NCI-H226 (cell line): Measurements from ENCODE around the gene INPP5A.
"Not testable (repeated sequence)": the region's sequence is repeated elsewhere in the genome, so short reads cannot be mapped to it uniquely, and the experiment has no call there.

Experiments
- DNase-seq: peaks from one replicate; pipeline ENCODE4 v3.0.0-alpha.2; 2015

INPP5A gene

GRCh38 chr10:132584081-132584480 lies 46.5 kb downstream of the INPP5A start:
- no peak for DNase-seq

GRCh38 chr10:132585732-132586722 lies 48.4 kb downstream of the INPP5A start:
- DNase-seq: no peak

GRCh38 chr10:132586739-132587138 lies 49.2 kb downstream of the INPP5A start:
- no peak for DNase-seq

DNA sequence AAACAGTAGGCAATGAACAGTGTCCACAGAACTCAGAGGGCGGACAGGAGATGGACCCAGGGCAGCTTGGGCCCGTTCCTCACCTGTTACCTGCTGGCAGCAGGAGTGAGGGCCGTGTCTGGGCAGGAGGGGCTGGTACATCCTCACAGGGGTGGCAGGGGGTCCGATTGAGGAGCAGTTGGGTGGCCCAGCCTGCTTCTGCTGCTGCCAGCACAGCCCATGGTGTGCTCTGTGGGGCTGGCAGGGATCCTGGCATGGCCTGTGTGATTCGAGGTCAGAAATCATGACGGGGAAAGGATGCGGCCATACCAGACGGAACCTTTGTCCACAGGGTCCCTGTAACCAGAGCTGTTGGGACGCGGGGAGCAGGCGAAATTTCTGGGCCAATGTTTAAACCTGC lies 49.6 kb downstream of the INPP5A start:
- DNase-seq: no peak

DNA sequence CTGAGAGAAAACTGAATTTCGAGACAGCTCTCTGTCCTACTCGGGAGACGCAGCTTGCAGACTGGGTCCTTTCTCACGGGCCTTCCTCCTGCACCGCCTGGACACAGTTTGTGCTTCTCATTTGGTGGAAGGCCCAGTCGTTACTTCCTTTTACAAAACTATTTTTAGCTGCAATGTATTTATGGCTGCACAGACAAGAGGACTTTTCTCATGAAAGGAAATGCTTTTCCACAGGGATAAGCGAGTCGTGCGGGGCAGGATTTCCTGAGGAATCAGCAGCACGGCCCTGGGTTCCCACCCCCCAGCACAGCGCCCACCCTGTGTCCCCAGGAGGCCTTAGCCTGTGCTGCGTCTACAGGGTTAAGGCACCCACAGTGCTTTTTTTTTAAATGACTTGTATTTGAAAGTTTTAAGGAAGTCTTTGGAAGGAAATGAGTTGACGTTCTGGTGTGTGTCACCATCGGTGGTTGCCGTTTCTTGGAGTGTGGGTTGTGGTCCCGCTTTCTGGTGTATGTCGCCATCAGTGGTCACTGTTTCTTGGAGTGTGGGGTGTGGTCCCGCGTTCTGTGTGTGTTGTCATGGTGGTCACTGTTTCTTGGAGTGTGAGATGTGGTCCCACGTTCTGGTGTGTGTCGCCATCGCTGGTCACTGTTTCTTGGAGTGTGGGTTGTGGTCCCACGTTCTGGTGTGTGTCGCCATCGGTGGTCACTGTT lies 50.9 kb downstream of the INPP5A start:
- DNase-seq: no peak

DNA sequence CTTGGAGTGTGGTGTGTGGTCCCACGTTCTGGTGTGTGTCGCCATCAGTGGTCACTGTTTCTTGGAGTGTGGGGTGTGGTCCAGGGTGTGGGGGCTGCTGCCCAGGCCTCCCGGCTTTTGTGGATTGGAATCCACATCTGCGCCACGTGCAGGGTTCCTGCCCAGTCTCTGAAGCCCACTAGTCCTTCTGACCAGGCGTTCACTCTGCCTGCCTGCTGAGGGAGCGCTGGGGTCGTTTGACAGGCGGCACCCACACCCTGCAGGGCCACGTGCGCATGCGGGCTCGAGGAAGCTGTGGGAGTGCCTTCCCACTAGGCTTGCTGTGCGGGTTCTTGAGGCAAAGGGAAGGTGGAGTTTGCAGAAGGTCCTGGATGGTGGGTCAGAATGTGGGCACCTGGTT lies 51.4 kb downstream of the INPP5A start:
- DNase-seq: no peak

DNA sequence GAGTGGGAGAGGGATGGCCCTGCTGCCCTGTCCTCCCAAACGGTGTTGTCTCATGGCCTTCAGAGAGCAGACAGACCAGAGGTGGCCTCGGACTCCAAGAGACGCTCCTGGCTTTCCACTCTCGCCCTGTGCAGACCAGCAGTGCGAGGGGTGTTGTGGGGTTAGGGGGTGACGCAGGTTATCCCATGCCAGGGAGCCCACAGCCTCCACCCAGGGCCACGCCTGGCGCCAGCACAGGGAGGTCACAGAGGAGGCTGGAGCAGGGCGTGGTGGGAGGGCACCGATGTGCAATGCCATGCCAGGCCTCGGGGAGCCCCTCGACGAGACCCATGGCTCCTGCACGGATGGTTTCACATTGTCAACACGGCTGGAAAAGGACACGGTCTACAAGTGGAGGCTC lies 52.1 kb downstream of the INPP5A start:
- no peak for DNase-seq

DNA sequence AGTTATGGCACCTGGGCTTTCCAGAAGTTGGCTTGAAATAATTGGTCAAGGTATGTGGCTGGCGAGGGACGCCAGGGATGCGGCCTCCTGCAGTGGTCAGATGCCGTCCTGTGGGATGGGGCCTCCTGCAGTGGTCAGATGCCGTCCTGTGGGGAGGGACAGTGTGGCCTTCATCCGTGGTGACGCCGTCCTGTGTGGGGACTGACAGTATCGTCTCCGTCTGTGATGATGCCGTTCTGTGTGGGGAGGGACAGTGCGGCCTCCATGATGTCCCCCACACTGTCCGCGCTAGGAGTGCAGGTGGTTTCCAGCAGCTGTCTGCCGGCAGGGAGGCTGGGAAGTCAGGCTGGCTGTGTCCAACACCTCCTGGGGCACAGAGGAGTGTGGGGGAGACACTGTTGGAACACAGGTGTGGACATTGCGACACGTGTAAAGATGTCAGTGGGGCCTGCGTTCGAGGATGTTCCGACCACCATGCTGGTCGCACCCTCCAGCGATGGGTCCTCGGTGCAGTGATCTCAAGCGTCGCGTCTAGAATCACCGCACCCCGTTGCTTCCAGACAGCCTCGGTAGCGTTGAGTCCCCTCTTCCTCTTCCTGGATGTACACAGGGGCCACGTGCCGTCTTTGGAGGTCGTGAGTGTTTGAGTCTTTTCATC lies 52.6 kb downstream of the INPP5A start:
- DNase-seq: no peak

DNA sequence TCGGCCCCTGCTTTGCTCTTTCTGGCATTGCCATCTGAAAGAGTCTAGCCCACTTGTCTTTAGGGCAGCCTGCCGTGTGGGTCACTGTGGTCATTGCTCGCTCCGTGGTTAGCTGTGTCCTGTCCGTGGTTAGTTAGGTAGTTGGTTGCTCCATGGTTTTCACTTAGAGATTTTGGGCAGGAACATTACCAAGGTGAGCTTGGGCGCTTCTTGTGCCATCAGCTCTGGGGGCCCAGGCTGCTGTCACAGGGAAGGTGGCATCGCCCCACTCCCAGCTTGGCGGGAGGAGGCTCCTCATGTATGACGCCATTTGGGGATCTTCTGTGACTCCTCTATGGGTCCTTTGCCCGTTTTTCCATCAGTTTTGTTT lies 53.1 kb downstream of the INPP5A start:
- DNase-seq: no peak

GRCh38 chr10:132591166-132591971 lies 53.8 kb downstream of the INPP5A start:
- DNase-seq: no peak

- DNase-seq: no peak
Measured at GRCh38 chr10:132592790-132593383, 55.3 kb downstream of the INPP5A start.

DNA sequence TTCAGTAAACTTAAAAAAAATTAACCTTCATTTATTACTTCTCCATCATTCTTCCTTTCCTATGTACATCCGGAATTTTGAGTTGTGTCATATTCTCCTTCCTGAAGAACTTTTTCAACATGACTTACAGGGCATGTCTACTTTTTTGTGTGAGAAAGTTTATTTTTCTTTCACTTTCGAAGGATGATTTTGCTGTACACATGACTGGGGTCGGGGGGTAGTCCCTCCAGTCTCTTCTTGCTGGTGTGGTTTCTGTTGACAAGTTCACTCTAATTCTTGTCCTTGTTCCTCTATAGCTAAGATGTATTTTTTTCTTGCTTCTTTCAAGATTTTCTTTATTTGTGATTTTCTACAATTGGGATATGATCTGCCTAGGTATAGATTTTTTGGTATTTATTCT lies 55.8 kb downstream of the INPP5A start:
- DNase-seq: no peak

DNA sequence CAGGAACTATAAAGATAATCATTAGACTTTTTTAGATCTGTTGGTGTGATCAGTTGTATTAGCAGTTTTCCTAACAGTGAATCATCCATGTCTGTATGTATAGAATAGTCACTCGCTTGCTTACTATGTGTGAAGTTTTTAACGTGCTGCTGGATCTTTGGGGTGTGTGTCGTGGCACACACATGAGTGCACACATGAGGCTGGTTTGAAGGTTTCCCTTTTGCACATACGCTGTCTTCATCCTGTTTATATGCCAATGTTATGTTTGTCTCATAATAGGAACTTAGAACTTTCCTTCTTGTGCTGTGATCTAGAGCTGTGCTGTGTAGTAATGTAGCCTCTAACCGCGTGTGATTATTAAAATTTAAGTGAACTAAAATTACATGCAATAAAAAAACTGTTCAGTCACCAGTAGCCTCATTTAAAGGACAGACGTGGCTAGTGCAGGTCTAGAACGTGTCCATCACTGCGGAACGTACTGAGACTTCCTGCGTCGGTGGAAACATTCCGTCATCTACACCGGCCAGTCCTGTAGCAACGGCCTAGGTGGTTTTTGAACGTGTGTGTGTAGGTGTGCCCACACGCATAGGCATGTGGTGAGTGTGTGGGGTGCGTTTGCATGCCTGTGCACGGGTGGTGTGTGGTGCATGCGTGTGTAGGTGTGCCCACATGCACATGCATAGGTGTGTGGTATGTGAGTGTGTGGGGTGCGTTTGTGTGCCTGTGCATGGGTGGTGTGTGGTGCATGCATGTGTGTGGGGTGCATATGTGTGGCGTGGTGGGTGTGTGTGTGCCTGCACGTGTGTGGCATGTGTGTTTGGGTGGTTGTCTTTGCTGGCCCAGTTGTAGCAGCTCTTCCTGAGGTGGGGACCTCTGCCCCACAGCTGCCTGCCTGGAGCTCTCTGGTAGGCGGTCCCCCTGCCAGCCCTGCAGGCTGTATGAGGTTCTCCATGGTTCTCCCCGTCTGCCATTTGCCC lies 56.6 kb downstream of the INPP5A start:
- no peak for DNase-seq

GRCh38 chr10:132595021-132595420 lies 57.4 kb downstream of the INPP5A start:
- no peak for DNase-seq

DNA sequence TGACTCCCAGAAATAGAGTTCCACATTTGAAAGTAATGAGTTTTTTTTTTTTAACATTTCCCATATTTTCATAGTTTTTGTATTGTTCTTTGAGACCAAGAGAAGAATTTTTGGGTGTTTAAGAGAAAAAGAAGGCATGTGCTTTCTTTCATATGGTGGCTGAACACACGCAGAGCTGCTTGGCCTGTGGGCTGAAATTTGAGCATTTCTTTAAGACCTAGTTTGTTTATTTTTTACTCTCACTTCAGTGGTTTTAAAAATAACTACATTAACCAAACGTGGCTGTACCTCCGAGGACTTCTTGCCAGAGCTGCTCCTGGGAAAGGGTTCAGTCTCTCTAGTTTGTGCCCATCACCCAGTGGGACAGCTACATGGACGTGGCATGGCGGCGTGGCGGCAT lies 58.3 kb downstream of the INPP5A start:
- no peak for DNase-seq

GRCh38 chr10:132596742-132597279 lies 59.2 kb downstream of the INPP5A start:
- no peak for DNase-seq

- no peak for DNase-seq
Measured at GRCh38 chr10:132597654-132598053, 60.1 kb downstream of the INPP5A start.

- DNase-seq: not testable (repeated sequence)
Measured at GRCh38 chr10:132599023-132599618, 61.5 kb downstream of the INPP5A start.

DNA sequence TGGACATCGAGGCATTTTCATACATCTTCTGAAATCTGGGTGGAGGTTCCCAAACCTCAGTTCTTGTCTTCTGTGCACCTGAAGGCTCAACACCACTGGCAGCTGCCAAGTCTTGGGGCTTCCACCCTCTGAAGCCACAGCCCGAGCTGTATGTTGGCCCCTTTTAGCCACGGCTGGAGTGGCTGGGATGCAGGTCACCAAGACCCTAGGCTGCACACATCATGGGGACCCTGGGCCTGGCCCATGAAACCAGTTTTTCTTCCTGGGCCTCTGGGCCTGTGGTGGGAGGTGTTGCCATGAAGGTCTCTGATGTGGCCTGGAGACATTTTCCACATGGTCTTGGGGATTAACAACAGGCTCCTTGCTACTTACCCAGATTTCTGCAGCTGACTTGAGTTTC lies 62.1 kb downstream of the INPP5A start:
- DNase-seq: no peak

- DNase-seq: no peak
Measured at GRCh38 chr10:132600416-132600815, 62.8 kb downstream of the INPP5A start.
